Endothelial cell of umbilical vein (primary cell): ENCODE data around the gene SMAD9.

ENCODE experiments used
- CTCF ChIP-seq, 2 donors: IDR thresholded peaks; 1 replicate in 1 of 2; 2 replicates in 1 of 2; pipeline ENCODE4 v1.5.1; 2011; ENCODE audit warnings: low read length in 2 of 2, mild to moderate bottlenecking in 2 of 2, moderate library complexity in 2 of 2, control low read depth in 1 of 2, inconsistent platforms in 1 of 2, low read depth in 1 of 2; ENCODE audit not compliant: insufficient read depth in 1 of 2; ENCODE audit errors: extremely low read depth in 1 of 2
- EZH2 ChIP-seq: IDR thresholded peaks from 2 replicates; pipeline ENCODE4 v1.6.1; 2012; ENCODE audit warnings: borderline replicate concordance, low read depth, mild to moderate bottlenecking, moderate library complexity, low read length, inconsistent platforms; ENCODE audit not compliant: severe bottlenecking
- FOS ChIP-seq: IDR thresholded peaks from 2 replicates; pipeline ENCODE4 v1.6.1; 2011; ENCODE audit warnings: mild to moderate bottlenecking, low read length, moderate library complexity, borderline replicate concordance; ENCODE audit not compliant: insufficient read depth
- JUN ChIP-seq: IDR thresholded peaks from 2 replicates; pipeline ENCODE4 v1.6.1; 2011; ENCODE audit warnings: borderline replicate concordance, low read depth; ENCODE audit not compliant: insufficient read length, insufficient read depth
- MAX ChIP-seq: IDR thresholded peaks from 2 replicates; pipeline ENCODE4 v1.6.1; 2011; ENCODE audit not compliant: insufficient read depth, insufficient read length
- MYC ChIP-seq: IDR thresholded peaks from one replicate; pipeline ENCODE4 v1.6.1; 2011; ENCODE audit warnings: mild to moderate bottlenecking, low read depth, low read length
- POLR2A ChIP-seq: IDR thresholded peaks from 2 replicates; pipeline ENCODE4 v1.6.1; 2012; ENCODE audit warnings: low read depth, mild to moderate bottlenecking, control low read depth, low read length
- POLR2AphosphoS5 ChIP-seq: IDR thresholded peaks from 2 replicates; pipeline ENCODE4 v1.6.1; 2012; ENCODE audit warnings: low read depth, mild to moderate bottlenecking, control low read depth, low read length, moderate library complexity; ENCODE audit not compliant: insufficient read depth

GRCh38 chr13:36804588-36804987, 115.5 kb downstream of the SMAD9 start:
- no peak for TF ChIP-seq MAX
- no peak for TF ChIP-seq CTCF (IDR thresholded peaks at IDR 0.05; ENCODE audit: extremely low read depth in 1 of 2, insufficient read depth in 1 of 2, low read depth in 1 of 2, low read length in 2 of 2)
- no peak for TF ChIP-seq FOS
- TF ChIP-seq EZH2, result no peak
- no peak for TF ChIP-seq MYC
- no peak for TF ChIP-seq POLR2A
- no peak for TF ChIP-seq POLR2AphosphoS5
- no peak for TF ChIP-seq JUN
